ENCODE data around the gene QRSL1.

GRCh38 chr6:106613590-106613989, 15.8 kb upstream of the QRSL1 start:
- TF ChIP-seq CTCF (conservative IDR thresholded peaks at IDR 0.05; ENCODE audit: low read depth in 2 of 2) (no peak), POLR2AphosphoS5 (IDR thresholded peaks at IDR 0.05; ENCODE audit: low read depth) (no peak), CREB1 (CRISPR knock-in tag; IDR thresholded peaks at IDR 0.05; ENCODE audit: low read depth) (no peak)
